HFF-Myc (cell line): ENCODE measurements around the gene NECTIN2.
A peak's percentile ranks its signal among the peaks of the same experiment; 100 is the strongest.

ENCODE experiments used
- DNase-seq: peaks from one replicate; pipeline ENCODE4 v3.0.0-alpha.2; 2011; ENCODE audit warnings: low read depth; ENCODE audit errors: extremely low read depth
- H3K4me3 ChIP-seq: replicated peaks from 2 replicates; pipeline ENCODE4 v1.5.1; 2011; ENCODE audit warnings: low read depth, mild to moderate bottlenecking, control low read depth, low read length
- CTCF ChIP-seq: IDR thresholded peaks from 2 replicates; pipeline ENCODE4 v1.5.1; 2012; ENCODE audit warnings: mild to moderate bottlenecking, low read depth, low read length, control low read depth; ENCODE audit errors: missing control alignments

Gene NECTIN2

DNA sequence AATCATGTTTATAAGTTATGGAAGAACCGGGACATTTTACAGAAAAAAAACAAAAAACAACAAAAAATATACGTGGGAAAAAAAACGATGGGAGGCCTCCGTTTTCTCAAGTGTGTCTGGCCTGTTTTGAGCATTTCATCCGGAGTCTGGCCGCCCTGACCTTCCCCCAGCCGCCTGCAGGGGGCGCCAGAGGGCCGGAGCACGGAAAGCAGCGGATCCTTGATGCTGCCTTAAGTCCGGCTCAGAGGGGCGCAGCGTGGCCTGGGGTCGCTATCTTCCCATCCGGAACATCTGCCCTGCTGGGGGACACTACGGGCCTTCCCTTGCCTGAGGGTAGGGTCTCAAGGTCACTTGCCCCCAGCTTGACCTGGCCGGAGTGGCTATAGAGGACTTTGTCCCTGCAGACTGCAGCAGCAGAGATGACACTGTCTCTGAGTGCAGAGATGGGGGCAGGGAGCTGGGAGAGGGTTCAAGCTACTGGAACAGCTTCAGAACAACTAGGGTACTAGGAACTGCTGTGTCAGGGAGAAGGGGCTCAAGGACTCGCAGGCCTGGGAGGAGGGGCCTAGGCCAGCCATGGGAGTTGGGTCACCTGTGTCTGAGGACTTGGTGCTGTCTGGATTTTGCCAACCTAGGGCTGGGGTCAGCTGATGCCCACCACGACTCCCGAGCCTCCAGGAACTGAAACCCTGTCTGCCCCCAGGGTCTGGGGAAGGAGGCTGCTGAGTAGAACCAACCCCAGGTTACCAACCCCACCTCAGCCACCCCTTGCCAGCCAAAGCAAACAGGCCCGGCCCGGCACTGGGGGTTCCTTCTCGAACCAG, 57.7 kb downstream of the NECTIN2 start:
- peak; percentile 99 for TF ChIP-seq CTCF
- DNase-seq, result no peak
- no peak overlapping the region for H3K4me3 ChIP-seq

DNA sequence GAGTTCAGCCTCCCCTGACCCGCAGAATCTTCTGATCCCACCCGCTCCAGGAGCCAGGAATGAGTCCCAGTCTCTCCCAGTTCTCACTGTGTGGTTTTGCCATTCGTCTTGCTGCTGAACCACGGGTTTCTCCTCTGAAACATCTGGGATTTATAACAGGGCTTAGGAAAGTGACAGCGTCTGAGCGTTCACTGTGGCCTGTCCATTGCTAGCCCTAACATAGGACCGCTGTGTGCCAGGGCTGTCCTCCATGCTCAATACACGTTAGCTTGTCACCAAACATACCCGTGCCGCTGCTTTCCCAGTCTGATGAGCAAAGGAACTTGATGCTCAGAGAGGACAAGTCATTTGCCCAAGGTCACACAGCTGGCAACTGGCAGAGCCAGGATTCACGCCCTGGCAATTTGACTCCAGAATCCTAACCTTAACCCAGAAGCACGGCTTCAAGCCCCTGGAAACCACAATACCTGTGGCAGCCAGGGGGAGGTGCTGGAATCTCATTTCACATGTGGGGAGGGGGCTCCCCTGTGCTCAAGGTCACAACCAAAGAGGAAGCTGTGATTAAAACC, 58.4 kb downstream of the NECTIN2 start:
- DNase-seq, result no peak
- H3K4me3 ChIP-seq, result no peak overlapping the region
- TF ChIP-seq CTCF, result peak; percentile 36

DNA sequence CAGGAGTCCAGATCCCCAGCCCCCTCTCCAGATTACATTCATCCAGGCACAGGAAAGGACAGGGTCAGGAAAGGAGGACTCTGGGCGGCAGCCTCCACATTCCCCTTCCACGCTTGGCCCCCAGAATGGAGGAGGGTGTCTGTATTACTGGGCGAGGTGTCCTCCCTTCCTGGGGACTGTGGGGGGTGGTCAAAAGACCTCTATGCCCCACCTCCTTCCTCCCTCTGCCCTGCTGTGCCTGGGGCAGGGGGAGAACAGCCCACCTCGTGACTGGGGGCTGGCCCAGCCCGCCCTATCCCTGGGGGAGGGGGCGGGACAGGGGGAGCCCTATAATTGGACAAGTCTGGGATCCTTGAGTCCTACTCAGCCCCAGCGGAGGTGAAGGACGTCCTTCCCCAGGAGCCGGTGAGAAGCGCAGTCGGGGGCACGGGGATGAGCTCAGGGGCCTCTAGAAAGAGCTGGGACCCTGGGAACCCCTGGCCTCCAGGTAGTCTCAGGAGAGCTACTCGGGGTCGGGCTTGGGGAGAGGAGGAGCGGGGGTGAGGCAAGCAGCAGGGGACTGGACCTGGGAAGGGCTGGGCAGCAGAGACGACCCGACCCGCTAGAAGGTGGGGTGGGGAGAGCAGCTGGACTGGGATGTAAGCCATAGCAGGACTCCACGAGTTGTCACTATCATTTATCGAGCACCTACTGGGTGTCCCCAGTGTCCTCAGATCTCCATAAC, 59.5 kb downstream of the NECTIN2 start, which contains the start of gene APOE:
APOE (plus strand) TSS at position 360 of the 724 bp plus-strand sequence. CDS start 829 bp downstream, outside the sequence.
- H3K4me3 ChIP-seq, result no peak within 1 kb of the TSS

DNA sequence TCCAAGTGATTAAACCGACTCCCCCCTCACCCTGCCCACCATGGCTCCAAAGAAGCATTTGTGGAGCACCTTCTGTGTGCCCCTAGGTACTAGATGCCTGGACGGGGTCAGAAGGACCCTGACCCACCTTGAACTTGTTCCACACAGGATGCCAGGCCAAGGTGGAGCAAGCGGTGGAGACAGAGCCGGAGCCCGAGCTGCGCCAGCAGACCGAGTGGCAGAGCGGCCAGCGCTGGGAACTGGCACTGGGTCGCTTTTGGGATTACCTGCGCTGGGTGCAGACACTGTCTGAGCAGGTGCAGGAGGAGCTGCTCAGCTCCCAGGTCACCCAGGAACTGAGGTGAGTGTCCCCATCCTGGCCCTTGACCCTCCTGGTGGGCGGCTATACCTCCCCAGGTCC, 61.5 kb downstream of the NECTIN2 start:
- no peak for TF ChIP-seq CTCF
- no peak overlapping the region for H3K4me3 ChIP-seq
- no peak for DNase-seq

More for the DNA sequence above, 59.5 kb downstream of the NECTIN2 start, which contains the start of gene APOE:
- no peak for DNase-seq
- no peak for TF ChIP-seq CTCF

GRCh38 chr19:44908074-44908835, 62.2 kb downstream of the NECTIN2 start:
- no peak for DNase-seq
- no peak for TF ChIP-seq CTCF
- H3K4me3 ChIP-seq, result no peak overlapping the region

DNA sequence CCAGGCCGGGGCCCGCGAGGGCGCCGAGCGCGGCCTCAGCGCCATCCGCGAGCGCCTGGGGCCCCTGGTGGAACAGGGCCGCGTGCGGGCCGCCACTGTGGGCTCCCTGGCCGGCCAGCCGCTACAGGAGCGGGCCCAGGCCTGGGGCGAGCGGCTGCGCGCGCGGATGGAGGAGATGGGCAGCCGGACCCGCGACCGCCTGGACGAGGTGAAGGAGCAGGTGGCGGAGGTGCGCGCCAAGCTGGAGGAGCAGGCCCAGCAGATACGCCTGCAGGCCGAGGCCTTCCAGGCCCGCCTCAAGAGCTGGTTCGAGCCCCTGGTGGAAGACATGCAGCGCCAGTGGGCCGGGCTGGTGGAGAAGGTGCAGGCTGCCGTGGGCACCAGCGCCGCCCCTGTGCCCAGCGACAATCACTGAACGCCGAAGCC, 62.8 kb downstream of the NECTIN2 start:
- H3K4me3 ChIP-seq, result no peak overlapping the region
- no peak for DNase-seq
- no peak for TF ChIP-seq CTCF
